H9 (cell line): ENCODE results near the gene SLC30A9. TPM values are rescaled to one million over a fixed set of nuclear protein-coding genes. Genes with fewer than 3 reads are reported as not detected.

Source experiments
- DNase-seq: peaks from one replicate; pipeline ENCODE4 v3.0.0-alpha.2; 2017
- H2AFZ ChIP-seq: one replicate; pipeline ENCODE4 v1.6.1; 2013; ENCODE audit warnings: mild to moderate bottlenecking, low read length, control low read depth, moderate library complexity
- H2AK5ac ChIP-seq: 2 replicates; pipeline ENCODE4 v1.6.1; 2013; ENCODE audit warnings: low read length, control low read depth, mixed read lengths; ENCODE audit not compliant: insufficient read length
- H2BK120ac ChIP-seq: one replicate; pipeline ENCODE4 v1.6.1; 2013; ENCODE audit warnings: low read depth, mild to moderate bottlenecking, low read length, control low read depth, inconsistent platforms; ENCODE audit not compliant: poor library complexity, severe bottlenecking
- H2BK12ac ChIP-seq: 2 replicates; pipeline ENCODE4 v1.6.1; 2013; ENCODE audit warnings: low read length, control low read depth, mixed read lengths, low read depth; ENCODE audit not compliant: insufficient read length
- H2BK15ac ChIP-seq: 2 replicates; pipeline ENCODE4 v1.6.1; 2013; ENCODE audit warnings: low read depth, low read length, control low read depth
- H2BK20ac ChIP-seq: one replicate; pipeline ENCODE4 v1.6.1; 2013; ENCODE audit warnings: low read depth, mild to moderate bottlenecking, low read length, control low read depth, inconsistent platforms; ENCODE audit not compliant: poor library complexity, severe bottlenecking
- H2BK5ac ChIP-seq: 2 replicates; pipeline ENCODE4 v1.6.1; 2013; ENCODE audit warnings: low read length, control low read depth, mixed read lengths; ENCODE audit not compliant: insufficient read length
- H3K14ac ChIP-seq: 2 replicates; pipeline ENCODE4 v1.6.1; 2013; ENCODE audit warnings: low read length, control low read depth; ENCODE audit not compliant: insufficient read depth
- H3K18ac ChIP-seq: 2 replicates; pipeline ENCODE4 v1.6.1; 2013; ENCODE audit warnings: low read depth, mild to moderate bottlenecking, mixed read lengths, low read length, control low read depth; ENCODE audit not compliant: insufficient read length
- H3K23ac ChIP-seq: 2 replicates; pipeline ENCODE4 v1.6.1; 2013; ENCODE audit warnings: low read length, control low read depth, mixed read lengths, low read depth; ENCODE audit not compliant: insufficient read length
- H3K23me2 ChIP-seq: 2 replicates; pipeline ENCODE4 v1.6.1; 2013; ENCODE audit warnings: low read depth, mild to moderate bottlenecking, mixed read lengths, low read length, control low read depth; ENCODE audit not compliant: insufficient read length, poor library complexity, severe bottlenecking
- H3K27ac ChIP-seq: 2 replicates; pipeline ENCODE4 v1.5.1; 2013; ENCODE audit warnings: low read length, control low read depth, mixed read lengths, low read depth; ENCODE audit not compliant: insufficient read length
- H3K27me3 ChIP-seq: 2 replicates; pipeline ENCODE4 v1.6.1; 2013; ENCODE audit warnings: low read length, control low read depth, inconsistent platforms; ENCODE audit not compliant: insufficient read depth
- H3K4ac ChIP-seq: 2 replicates; pipeline ENCODE4 v1.6.1; 2013; ENCODE audit warnings: low read depth, mild to moderate bottlenecking, control low read depth, inconsistent platforms, low read length, moderate library complexity
- H3K4me1 ChIP-seq: 2 replicates; pipeline ENCODE4 v1.6.1; 2013; ENCODE audit warnings: low read length, control low read depth, inconsistent platforms; ENCODE audit not compliant: insufficient read depth
- H3K4me2 ChIP-seq: 2 replicates; pipeline ENCODE4 v1.6.1; 2013; ENCODE audit warnings: low read length, control low read depth, mixed read lengths; ENCODE audit not compliant: insufficient read length, insufficient read depth
- H3K56ac ChIP-seq: 2 replicates; pipeline ENCODE4 v1.6.1; 2013; ENCODE audit warnings: low read depth, mild to moderate bottlenecking, mixed read lengths, low read length, control low read depth; ENCODE audit not compliant: insufficient read length
- H3K79me1 ChIP-seq: 2 replicates; pipeline ENCODE4 v1.6.1; 2013; ENCODE audit warnings: low read depth, mild to moderate bottlenecking, moderate library complexity, low read length, control low read depth, inconsistent platforms; ENCODE audit not compliant: insufficient read depth, poor library complexity, severe bottlenecking
- H3K79me2 ChIP-seq: 2 replicates; pipeline ENCODE4 v1.6.1; 2013; ENCODE audit warnings: low read length, control low read depth, inconsistent platforms; ENCODE audit not compliant: insufficient read depth
- H3K9ac ChIP-seq: 2 replicates; pipeline ENCODE4 v1.6.1; 2013; ENCODE audit warnings: low read length, control low read depth, mixed read lengths; ENCODE audit not compliant: insufficient read length; ENCODE audit errors: extremely low read depth
- H3K9me3 ChIP-seq: one replicate; pipeline ENCODE4 v1.6.1; 2013; ENCODE audit warnings: low read depth, low read length, inconsistent platforms; ENCODE audit not compliant: control insufficient read depth
- H3T11ph ChIP-seq: one replicate; pipeline ENCODE4 v1.6.1; 2013; ENCODE audit warnings: mild to moderate bottlenecking, low read length, control low read depth, inconsistent platforms
- H4K20me1 ChIP-seq: one replicate; pipeline ENCODE4 v1.6.1; 2013; ENCODE audit not compliant: control insufficient read depth, insufficient read length, insufficient read depth
- H4K5ac ChIP-seq: 2 replicates; pipeline ENCODE4 v1.6.1; 2013; ENCODE audit warnings: low read depth, mild to moderate bottlenecking, mixed read lengths, low read length, control low read depth; ENCODE audit not compliant: insufficient read length
- H4K8ac ChIP-seq: replicated peaks from 2 replicates; pipeline ENCODE4 v1.6.1; 2013; ENCODE audit warnings: low read length, control low read depth, mixed read lengths, low read depth; ENCODE audit not compliant: insufficient read length
- H4K91ac ChIP-seq: 2 replicates; pipeline ENCODE4 v1.6.1; 2013; ENCODE audit warnings: low read depth, mild to moderate bottlenecking, moderate library complexity, mixed read lengths, low read length, control low read depth; ENCODE audit not compliant: insufficient read length
- H3K27ac Mint-ChIP-seq, 3 experiments: 2 replicates in 2 of 3; 3 replicates in 1 of 3; pipeline ENCODE4 v1.8.0; 2020 to 2021; ENCODE audit warnings: mixed read lengths in 3 of 3, mild to moderate bottlenecking in 1 of 3, moderate library complexity in 1 of 3
- H3K27me3 Mint-ChIP-seq: 2 replicates; pipeline ENCODE4 v1.8.0; 2021; ENCODE audit warnings: low read depth, mild to moderate bottlenecking, moderate library complexity, mixed read lengths
- H3K36me3 Mint-ChIP-seq, 3 experiments: 2 replicates in 2 of 3; 3 replicates in 1 of 3; pipeline ENCODE4 v1.8.0; 2020 to 2021; ENCODE audit warnings: low read depth in 3 of 3, mixed read lengths in 3 of 3; ENCODE audit not compliant: insufficient read depth in 1 of 3
- H3K4me1 Mint-ChIP-seq, 2 experiments: 2 replicates each; pipeline ENCODE4 v1.8.0; 2020; ENCODE audit warnings: mixed read lengths in 2 of 2
- H3K4me3 Mint-ChIP-seq, 2 experiments: 2 replicates in 1 of 2; 3 replicates in 1 of 2; pipeline ENCODE4 v1.8.0; 2020 to 2021; ENCODE audit warnings: mild to moderate bottlenecking in 2 of 2, mixed read lengths in 2 of 2, moderate library complexity in 1 of 2
- H3K9me3 Mint-ChIP-seq, 2 experiments: 2 replicates in 1 of 2; 3 replicates in 1 of 2; pipeline ENCODE4 v1.8.0; 2020; ENCODE audit warnings: mild to moderate bottlenecking in 2 of 2, mixed read lengths in 2 of 2, moderate library complexity in 1 of 2
- WGBS: extraction: QIAGEN DNeasy Blood & Tissue Kit; methylation state at CpG from one replicate; pipeline ENCODE4 v1.1.7; 2013; ENCODE audit warnings: missing lambda C conversion rate, low lambda C conversion rate, mixed read lengths; ENCODE audit not compliant: insufficient read length; ENCODE audit errors: extremely low coverage; 5-methylcytosine and 5-hydroxymethylcytosine counted together
- total RNA-seq: library from RNA; stranded (reverse); gene quantifications from 2 replicates; pipeline ENCODE4 v1.2.1, GENCODE V29; 2021
- TF ChIP-seq, protein P1 (sequence below): fragments of 200-600 bp; sonication (generic); conservative IDR thresholded peaks from 3 replicates; pipeline ENCODE4 v1.8.0; 2021; ENCODE audit warnings: antibody characterized with exemption, mild to moderate bottlenecking

Gene SLC30A9
- total RNA-seq, 1 experiment from 2014 or later: 70.8 TPM

DNA sequence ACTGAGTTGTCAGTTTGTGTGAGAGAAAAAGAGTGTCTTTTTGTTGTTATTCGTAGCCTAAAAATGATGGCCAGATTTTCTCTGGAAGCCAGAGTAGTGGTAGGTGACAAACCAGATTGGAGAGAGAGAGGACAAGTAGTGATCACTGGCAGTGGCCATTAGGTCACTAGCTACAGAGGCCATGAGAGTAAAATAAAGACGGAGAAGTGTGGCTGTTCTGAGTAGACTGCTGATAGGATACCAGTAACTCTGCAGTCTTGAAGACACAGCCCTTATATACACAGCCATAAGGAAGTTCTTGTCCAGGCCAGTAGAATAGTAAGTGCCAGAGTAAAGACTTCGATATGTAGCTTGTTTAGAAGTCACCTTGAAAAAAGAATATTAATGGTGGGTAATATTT is 7.7 kb downstream of the SLC30A9 start:
- Mint-ChIP-seq H3K4me3 (no peak overlapping the region), H3K27me3 (no peaks in the 10 kb centered on the region), H3K4me1 (no peaks in the 10 kb centered on the region), H3K27ac (no peak overlapping the region), H3K9me3 (no peaks in the 10 kb centered on the region), H3K36me3 (peaks cover 0 to 4% (median under 1%) of the 10 kb centered on the region in 3 experiments; a peak in 4 of 7 replicates)
- Histone ChIP-seq H3K4me2 (no peak overlapping the region), H2BK20ac (no peak overlapping the region), H2BK5ac (no peak overlapping the region), H3K56ac (no peak overlapping the region), H4K8ac (no peak overlapping the region), H2BK15ac (no peak overlapping the region), H2AK5ac (no peak overlapping the region), H3K79me1 (peaks cover 5% of the 10 kb centered on the region), H3K18ac (no peak overlapping the region), H3K27me3 (no peaks in the 10 kb centered on the region), H2BK120ac (no peak overlapping the region), H3K9ac (no peak overlapping the region), H3K23me2 (no peaks in the 10 kb centered on the region), H3K4ac (no peak overlapping the region), H4K91ac (no peak overlapping the region), H3K4me1 (no peaks in the 10 kb centered on the region), H4K5ac (no peak overlapping the region), H2AFZ (no peak overlapping the region), H3K9me3 (no peaks in the 10 kb centered on the region), H3K23ac (no peak overlapping the region), H2BK12ac (no peak overlapping the region), H4K20me1 (no peaks in the 10 kb centered on the region), H3K27ac (no peak overlapping the region), H3T11ph (no peak overlapping the region), H3K79me2 (peaks cover 4% of the 10 kb centered on the region; the same call in 1 of the 2 replicates), H3K14ac (no peak overlapping the region)
- WGBS: no CpG with 5 or more reads among the region's 3 CpGs
- TF ChIP-seq, protein P1, sequence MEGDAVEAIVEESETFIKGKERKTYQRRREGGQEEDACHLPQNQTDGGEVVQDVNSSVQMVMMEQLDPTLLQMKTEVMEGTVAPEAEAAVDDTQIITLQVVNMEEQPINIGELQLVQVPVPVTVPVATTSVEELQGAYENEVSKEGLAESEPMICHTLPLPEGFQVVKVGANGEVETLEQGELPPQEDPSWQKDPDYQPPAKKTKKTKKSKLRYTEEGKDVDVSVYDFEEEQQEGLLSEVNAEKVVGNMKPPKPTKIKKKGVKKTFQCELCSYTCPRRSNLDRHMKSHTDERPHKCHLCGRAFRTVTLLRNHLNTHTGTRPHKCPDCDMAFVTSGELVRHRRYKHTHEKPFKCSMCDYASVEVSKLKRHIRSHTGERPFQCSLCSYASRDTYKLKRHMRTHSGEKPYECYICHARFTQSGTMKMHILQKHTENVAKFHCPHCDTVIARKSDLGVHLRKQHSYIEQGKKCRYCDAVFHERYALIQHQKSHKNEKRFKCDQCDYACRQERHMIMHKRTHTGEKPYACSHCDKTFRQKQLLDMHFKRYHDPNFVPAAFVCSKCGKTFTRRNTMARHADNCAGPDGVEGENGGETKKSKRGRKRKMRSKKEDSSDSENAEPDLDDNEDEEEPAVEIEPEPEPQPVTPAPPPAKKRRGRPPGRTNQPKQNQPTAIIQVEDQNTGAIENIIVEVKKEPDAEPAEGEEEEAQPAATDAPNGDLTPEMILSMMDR: no peak
- no peak for DNase-seq
